Activated T-helper 1 cell treated with anti-CD3 and anti-CD28 coated beads, Interleukin-2, amount 50 U/mL, for 16 hours (primary cell): ENCODE data around the gene RBP4.
"Not testable (repeated sequence)": the region's sequence is repeated elsewhere in the genome, so short reads cannot be mapped to it uniquely, and the experiment has no call there.

Source experiments
- DNase-seq, 2 donors: peaks; one replicate each; pipeline ENCODE4 v3.0.0-alpha.2; 2020; ENCODE audit warnings: low read depth in 1 of 2, low spot score in 1 of 2

Gene RBP4

DNA sequence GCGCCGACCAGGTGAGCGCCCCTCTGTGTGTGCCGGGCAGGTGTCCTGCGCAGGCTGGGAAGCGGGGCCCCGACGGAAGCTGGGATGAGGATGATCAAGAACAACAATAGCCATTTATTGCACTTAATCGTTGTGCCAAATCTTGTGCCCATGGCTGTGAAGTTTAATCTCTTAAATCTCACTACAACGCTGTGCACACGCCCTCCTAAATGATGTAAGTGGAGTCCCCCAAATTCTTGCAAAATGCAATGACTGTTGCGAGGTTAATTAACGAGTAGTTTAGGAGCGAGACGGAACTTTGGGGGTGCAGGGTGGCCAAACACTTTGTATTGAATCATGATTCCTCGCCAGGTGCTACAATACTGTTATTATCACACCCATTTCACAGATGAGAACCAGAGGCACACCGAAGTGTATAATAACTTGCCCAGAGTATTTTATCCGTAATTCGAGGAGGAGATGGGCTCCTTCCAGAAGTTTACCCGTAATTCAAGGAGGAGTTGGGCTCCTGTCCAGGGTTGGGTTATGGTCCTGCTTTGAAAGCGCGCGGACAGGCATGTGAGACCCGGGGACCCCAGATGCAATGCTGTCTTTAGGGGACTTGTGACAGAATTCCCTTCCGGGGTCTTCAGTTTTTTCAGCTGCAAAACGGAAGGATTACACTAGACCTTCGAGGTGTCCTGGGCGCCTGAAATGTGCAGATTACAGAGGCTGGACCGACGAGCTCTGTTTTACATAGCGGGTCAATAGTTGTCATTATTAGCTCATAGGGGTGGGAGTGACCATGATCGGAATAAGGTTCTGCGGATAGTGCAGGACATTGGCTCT, 33.5 kb downstream of the RBP4 start:
- DNase-seq: no peak

DNA sequence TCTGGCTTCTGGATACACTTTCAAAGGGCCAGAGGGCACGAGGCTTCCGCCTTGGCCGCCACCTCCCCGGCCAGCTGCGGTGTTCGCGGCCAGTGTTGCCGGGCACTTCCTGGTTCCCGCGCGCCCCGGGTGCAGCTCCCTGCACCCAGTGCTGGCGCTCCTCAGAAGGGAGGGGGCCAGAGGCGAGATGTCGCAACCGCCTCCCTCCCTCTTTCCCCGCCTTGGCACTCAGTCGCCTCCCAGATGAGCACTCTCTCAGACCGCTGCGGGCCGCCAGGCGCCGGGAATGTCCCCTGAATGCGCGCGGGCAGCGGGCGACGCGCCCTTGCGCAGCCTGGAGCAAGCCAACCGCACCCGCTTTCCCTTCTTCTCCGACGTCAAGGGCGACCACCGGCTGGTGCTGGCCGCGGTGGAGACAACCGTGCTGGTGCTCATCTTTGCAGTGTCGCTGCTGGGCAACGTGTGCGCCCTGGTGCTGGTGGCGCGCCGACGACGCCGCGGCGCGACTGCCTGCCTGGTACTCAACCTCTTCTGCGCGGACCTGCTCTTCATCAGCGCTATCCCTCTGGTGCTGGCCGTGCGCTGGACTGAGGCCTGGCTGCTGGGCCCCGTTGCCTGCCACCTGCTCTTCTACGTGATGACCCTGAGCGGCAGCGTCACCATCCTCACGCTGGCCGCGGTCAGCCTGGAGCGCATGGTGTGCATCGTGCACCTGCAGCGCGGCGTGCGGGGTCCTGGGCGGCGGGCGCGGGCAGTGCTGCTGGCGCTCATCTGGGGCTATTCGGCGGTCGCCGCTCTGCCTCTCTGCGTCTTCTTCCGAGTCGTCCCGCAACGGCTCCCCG, 34.4 kb downstream of the RBP4 start, which contains the start of gene FFAR4:
Gene FFAR4 (plus strand): TSS at position 231 of the 842 bp plus-strand sequence. CDS start 56 bp downstream, at position 287.
- no peak for DNase-seq

DNA sequence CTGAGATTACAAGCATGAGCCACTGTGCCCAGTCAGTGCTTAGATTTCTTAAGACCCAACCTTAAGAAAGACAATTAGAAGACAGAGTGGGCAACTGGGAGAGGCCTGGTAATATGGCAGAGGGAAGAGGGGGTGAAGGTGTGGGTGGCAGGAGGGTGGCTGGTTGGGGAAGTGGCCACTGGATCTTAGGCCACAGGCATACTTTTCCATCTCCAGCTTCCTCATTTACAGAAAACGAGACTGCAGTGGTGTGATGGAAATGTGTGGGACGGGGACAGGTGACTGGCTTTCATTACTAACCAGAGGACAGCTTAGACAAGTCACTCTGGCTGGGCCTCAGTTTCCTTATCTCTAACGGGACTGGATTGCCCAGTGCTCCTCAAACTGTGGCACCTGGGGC, 35.6 kb downstream of the RBP4 start:
- DNase-seq: no peak

DNA sequence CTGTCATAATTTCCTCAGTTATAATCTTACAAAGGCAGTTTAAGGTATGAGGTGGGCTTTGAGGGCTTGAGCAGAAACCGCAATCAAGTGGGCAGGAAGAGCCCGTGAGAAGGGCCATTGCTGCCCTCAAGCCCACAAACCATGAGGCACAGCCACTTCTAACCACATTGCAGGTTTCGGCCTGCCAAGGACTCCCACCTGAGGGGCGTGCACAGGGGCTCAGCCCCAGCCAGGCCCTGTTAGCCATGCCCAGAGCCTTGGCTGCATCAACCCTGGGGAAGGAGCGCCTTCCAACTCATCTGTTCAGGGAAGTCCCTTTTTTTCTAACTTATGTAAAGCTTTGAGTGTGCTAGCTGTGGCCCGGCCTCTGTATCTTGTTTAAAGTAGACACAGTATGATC, 40.5 kb downstream of the RBP4 start:
- no peak for DNase-seq

DNA sequence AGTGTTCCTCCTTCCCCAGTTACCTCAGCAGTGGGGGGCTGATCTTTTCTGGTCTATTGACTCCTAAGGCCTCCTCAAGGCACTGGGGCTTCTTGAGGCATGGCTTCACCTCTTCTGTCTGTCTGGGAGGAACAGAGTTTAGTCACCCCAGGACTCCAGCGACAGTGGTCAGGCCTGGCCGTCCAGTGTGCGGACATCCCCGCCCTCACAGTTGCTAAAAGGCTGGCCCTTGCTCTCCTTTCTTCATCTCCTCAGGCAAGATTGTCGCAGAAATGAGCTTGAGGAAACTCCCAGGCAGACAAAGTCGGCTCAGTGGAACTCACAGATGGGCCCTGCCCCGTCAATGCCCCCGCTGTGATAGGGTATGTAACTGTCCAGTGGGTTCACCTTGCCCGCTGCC, 41.5 kb downstream of the RBP4 start:
- DNase-seq: no peak

DNA sequence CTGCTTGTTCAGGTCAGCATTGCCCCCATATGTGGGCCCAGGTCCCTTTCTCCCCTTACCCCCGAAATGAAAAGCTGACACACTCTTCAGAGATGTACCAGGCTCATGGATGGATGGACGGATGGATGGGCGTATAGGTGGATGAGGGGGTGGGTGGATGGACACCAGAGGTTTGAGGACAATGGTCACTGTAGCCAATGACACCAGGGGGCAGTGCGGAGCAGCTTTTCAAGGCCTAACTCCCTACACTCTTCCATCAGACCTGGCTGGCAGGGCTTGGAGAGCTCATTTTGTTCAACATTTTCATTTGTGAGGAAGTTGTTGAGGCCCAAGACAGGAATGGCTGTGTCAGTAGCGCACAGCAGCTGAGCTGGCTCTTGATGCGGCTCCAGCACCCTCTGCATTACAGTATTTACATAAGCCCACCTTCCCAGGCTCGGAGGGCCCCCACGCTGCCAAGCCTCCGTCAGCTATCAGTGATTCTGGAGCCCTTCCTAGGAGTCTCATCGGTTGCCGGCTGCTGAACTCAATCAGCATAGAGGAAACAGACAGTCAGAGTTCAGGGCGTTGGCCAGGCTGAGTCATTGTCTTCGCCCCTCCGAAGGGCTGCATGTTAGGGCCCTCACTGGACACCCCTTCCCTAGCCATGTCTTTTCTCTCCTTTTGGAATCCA, 46.1 kb downstream of the RBP4 start:
- DNase-seq: peak in 1 of 2 donors; percentile 6

DNA sequence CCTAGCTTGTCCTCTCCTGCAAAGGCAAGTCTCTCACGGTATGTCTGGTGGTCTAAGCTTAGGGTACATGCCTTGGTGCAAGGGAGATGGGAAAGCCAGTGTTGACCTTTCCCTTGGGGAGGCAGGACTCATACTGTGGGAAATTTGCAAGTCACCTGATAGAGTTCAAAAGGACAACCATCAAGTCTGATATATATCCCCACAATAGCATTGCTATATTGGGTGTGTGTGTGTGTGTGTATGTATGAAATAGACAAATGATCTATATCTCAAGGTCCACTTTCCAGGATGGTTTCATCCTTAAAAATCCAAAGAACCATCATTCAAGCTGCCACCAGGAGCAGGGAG, 46.7 kb downstream of the RBP4 start:
- no peak for DNase-seq

DNA sequence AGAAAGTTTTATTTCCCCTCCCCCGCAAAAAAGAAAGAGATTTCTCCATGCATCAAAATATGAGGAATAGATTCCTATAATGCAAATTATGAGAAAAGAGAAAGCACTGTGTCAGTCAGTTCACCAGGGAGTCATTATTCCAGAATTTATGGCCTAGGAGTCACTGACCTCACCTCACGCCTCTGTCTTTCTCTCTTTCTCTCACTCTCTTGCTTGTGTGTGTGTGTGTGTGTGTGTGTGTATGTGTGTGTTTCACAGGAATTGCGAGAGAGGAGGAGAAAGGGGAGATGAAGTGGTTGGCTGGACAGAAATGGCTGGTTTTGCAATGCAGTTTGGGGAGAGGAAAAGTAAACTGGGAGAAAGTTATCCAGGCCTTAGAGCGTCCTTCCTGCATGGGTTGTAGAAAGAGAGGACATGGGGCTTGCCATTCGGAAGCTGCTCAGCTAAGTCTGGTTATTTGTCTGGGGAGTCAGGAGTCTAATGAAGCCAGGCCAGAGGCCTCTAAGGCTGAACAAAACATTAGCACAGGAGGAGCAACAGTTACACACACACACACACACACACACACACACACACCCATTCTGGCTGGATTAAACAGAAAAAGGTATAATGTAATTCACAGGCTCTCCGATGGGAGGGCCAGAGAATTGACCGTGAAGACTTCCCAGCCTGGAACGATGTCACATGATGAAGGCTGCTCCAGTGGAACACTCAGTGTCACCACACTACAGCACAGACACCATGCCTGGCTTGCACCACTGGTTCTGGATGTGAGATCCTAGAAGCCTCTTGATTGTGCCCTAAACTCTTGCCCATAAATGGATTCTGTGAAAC, 47.3 kb downstream of the RBP4 start:
- DNase-seq: no peak

DNA sequence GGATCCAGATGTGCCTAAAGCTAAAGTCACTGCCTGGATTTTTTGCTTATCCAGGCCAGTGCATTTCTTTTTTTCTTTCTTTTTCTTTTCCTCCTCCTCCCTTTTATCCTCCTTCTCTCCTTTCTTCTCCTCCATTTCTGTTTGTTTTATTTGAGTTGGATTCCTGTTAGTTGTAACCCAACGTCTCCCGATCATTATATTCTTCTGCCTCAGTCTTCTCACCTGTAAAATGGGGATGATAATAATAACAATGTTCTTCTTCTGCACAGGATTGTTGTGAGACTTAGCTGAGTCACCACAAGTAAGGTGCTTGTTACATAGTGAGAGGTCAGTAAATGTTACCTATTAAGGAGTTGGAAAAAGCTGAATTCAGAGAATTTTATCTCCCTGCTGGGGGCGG, 48.3 kb downstream of the RBP4 start:
- DNase-seq: no peak

DNA sequence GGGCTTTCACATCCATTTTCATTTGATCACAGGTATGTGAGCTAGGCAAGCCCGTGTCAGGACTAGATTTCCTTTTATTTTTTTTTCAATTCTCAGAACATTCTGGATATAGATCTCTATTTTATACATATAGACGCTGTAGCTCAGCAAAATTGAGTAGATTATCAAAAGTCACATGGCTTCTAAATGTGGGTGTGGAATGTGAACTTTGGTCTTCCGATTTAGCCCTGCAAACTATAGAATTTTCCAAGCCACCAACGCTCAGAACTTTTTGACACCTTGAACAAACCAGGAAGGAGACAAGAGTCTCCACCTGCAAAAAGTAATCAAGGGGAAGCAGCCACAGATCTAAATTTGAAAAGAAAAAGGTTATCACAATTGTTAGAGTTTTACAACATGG, 50.4 kb downstream of the RBP4 start:
- DNase-seq: no peak

DNA sequence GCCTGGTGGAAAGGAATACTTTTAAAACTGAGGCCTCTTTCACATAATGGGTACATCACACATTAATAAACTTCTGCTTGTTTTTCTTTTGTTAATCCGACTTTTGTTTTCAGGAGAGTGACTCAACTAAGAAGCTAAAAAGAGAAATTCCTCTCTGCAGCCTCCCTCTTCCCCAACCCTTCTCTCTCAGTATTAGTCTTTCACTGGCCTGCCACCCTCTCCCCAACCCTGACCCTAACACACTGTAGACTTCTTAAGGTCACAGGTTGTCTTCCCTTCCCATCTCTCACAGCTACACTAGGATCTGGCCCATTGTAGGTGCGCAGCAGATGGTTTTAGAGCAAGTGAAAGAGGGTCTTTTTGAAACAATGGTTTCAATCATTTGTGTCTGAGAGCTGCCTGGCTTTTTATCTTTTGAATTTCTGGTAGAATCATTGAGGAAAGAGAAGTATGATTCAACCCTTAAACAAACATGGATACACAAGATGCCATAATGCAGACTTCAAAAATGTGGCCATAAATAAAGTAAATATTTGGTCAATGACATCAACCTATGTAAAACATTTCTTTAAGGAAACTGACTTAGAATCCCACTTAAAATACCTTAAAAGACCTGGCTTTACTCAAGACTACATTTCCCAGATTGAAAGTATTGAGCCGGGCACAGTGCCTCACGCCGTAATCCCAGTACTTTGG, 52.5 kb downstream of the RBP4 start:
- DNase-seq: no peak

DNA sequence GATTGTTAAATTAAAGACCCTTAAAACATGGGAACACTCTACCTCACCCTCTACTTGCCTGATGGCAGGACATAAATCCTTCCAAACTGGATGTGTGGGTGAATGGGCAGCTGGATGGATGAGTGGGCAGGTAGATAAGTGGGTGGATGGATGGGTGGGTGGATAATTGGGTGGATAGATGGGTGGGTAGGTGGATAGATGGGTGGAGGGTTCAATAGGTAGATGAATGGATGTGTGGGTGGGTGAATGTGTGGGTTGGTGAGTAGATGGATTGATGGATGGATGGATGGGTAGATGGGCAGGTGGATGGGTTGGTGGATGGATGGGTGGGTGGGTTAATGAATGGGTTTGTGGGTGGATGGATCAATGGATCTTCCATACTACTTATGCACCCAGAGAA, 53.5 kb downstream of the RBP4 start:
- DNase-seq: no peak

DNA sequence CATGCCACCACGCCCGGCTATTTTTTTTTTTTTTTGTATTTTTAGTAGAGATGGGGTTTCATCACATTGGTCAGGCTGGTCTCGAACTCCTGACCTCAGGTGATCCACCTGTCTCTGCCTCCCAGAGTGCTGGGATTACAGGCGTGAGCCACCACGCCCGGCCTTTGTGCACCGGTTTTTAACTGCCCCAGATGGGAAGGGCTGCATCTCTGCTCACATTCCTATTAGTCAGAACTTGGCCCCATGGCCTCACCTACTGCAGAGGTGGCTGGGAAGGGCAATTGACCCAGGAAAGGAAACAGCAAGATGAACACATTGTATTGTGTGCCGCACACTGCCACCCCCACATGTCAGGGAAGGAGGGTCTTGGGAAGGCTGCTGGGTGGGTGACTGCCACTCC, 54.0 kb downstream of the RBP4 start:
- not testable (repeated sequence) for DNase-seq

DNA sequence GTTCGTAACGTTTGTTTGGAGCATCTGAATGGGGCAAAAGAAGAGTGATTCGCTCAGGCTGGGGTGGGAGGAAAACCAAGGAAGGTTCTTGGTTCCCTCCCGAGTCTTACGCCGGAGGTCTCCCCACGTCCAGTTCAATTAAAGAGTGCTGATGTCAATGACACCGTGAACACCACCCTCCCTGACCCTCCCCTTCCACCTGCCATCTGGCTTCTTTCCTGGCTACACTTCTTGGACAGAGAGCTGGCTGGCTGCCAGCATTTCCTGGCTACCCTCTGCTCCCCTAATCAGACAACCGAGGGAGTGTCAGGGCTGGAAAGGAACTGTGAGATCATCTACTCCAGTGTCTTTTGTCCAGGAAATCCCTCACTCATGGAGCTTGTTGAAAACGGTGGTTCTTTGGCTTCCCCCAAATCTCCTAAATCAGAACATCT, 58.7 kb downstream of the RBP4 start:
- DNase-seq: no peak
